Stimulated activated CD4-positive, alpha-beta T cell treated with anti-CD3 and anti-CD28 coated beads, Interleukin-2, amount 100 ng/mL, for 4 hours (primary cell): Measurements from ENCODE around the gene GPS1.
A peak's percentile ranks its signal among the peaks of the same experiment; 100 is the strongest.

ENCODE experiments used
- DNase-seq: peaks from one replicate; pipeline ENCODE4 v3.0.0-alpha.2; 2020; ENCODE audit warnings: low read depth

Gene GPS1

GRCh38 chr17:82103553-82104451 is 52.1 kb downstream of the GPS1 start:
- no peak for DNase-seq

GRCh38 chr17:82104797-82105416 is 53.2 kb downstream of the GPS1 start:
- no peak for DNase-seq

- no peak for DNase-seq
These were observed 53.8 kb downstream of the GPS1 start for GRCh38 chr17:82105417-82105881.

- peak; percentile 39 for DNase-seq
These were observed 54.4 kb downstream of the GPS1 start for GRCh38 chr17:82105882-82106687.

- DNase-seq: no peak
These were observed 55.1 kb downstream of the GPS1 start for GRCh38 chr17:82106688-82107305.
